CD4-positive, alpha-beta T cell (primary cell): Measurements from ENCODE around the gene OGDH. TPM values are rescaled to one million over a fixed set of nuclear protein-coding genes. Genes with fewer than 3 reads are reported as not detected.
"Not testable (repeated sequence)": the region's sequence is repeated elsewhere in the genome, so short reads cannot be mapped to it uniquely, and the experiment has no call there.

Experiments used
- ATAC-seq: fragments of 200-7000 bp; cut with Tn5 transposase; one replicate; pipeline ENCODE4 v1.10.0; 2022; ENCODE audit warnings: mild to moderate bottlenecking; ENCODE audit not compliant: poor library complexity
- CTCF ChIA-PET: fragments of 350-600 bp; sonication (Branson Sonifier 250); formaldehyde crosslinking; loops from one replicate; lab custom pipeline; 2021; ENCODE audit warnings: antibody characterized with exemption, inconsistent platforms; lab: Charles Lee
- POLR2A ChIA-PET: fragments of 350-600 bp; sonication (Branson Sonifier 250); formaldehyde crosslinking; loops from one replicate; lab custom pipeline; 2021; ENCODE audit warnings: antibody characterized with exemption, inconsistent platforms; lab: Charles Lee
- DNase-seq, 14 experiments: peaks; one replicate each; pipeline ENCODE4 v3.0.0-alpha.2; 2013 to 2020; ENCODE audit warnings: mixed read lengths in 2 of 14
- H3K27ac ChIP-seq, 2 donors: one replicate each; pipeline versions ENCODE4 v1.5.1 to v1.7.0; 2013; ENCODE audit warnings: low read length in 2 of 2, low read depth in 1 of 2, mild to moderate bottlenecking in 1 of 2
- H3K27me3 ChIP-seq, 2 experiments: 1 replicate in 1 of 2; 2 replicates in 1 of 2; pipeline versions ENCODE4 v1.6.1 to v1.7.0; 2013; ENCODE audit warnings: low read length in 2 of 2, control low read depth in 1 of 2, mild to moderate bottlenecking in 1 of 2, moderate library complexity in 1 of 2; ENCODE audit not compliant: insufficient read depth in 2 of 2, control insufficient read depth in 1 of 2
- H3K36me3 ChIP-seq: one replicate; pipeline ENCODE4 v1.6.1; 2013; ENCODE audit warnings: low read length, control low read depth; ENCODE audit not compliant: insufficient read depth
- H3K4me1 ChIP-seq: one replicate; pipeline ENCODE4 v1.6.1; 2013; ENCODE audit warnings: low read length, control low read depth; ENCODE audit not compliant: insufficient read depth
- H3K4me3 ChIP-seq: one replicate; pipeline ENCODE4 v1.5.1; 2013; ENCODE audit warnings: mild to moderate bottlenecking, low read length, moderate library complexity
- H3K9me3 ChIP-seq, 2 experiments: 1 replicate in 1 of 2; 2 replicates in 1 of 2; pipeline versions ENCODE4 v1.6.1 to v1.7.0; 2013; ENCODE audit warnings: low read length in 2 of 2, mild to moderate bottlenecking in 2 of 2, control low read depth in 1 of 2, moderate library complexity in 1 of 2; ENCODE audit not compliant: control insufficient read depth in 1 of 2, insufficient read depth in 1 of 2
- H3K27ac Mint-ChIP-seq: one replicate; pipeline ENCODE4 v1.8.0; 2020; ENCODE audit warnings: mixed read lengths
- H3K27me3 Mint-ChIP-seq: one replicate; pipeline ENCODE4 v1.8.0; 2021; ENCODE audit warnings: mixed read lengths
- H3K36me3 Mint-ChIP-seq: one replicate; pipeline ENCODE4 v1.8.0; 2021; ENCODE audit warnings: low read depth, mixed read lengths
- H3K4me1 Mint-ChIP-seq: one replicate; pipeline ENCODE4 v1.8.0; 2021; ENCODE audit warnings: low read depth, mixed read lengths
- H3K4me3 Mint-ChIP-seq: one replicate; pipeline ENCODE4 v1.8.0; 2020; ENCODE audit warnings: mild to moderate bottlenecking, mixed read lengths
- H3K9me3 Mint-ChIP-seq: one replicate; pipeline ENCODE4 v1.8.0; 2020; ENCODE audit warnings: mixed read lengths
- CTCF ChIP-seq: fragments of 200-600 bp; IDR thresholded peaks from one replicate; pipeline ENCODE4 v1.8.0; 2022; ENCODE audit warnings: antibody characterized with exemption, mild to moderate bottlenecking
- intact Hi-C, 2 experiments: fragments of 100-400 bp; cut with DNase I in 1 of 2; cut with micrococcal nuclease in 1 of 2; formaldehyde crosslinking; loops; one replicate each; pipeline versions ENCODE4 v1.15.1 to v1.9.0; 2023 to 2025; cut with DNase I, micrococcal nuclease
- total RNA-seq, 174 experiments: library from RNA in 2 of 174; stranded (reverse) in 2 of 174; gene quantifications; one replicate each; pipeline ENCODE4 v1.2.3 and lab custom pipeline; 2021 to 2026

The OGDH gene
- total RNA-seq, 2 experiments from 2014 or later: 39.8 to 43.8 TPM

GRCh38 chr7:44561481-44561880, 44.9 kb upstream of the OGDH start:
- Mint-ChIP-seq H3K4me3 (no peak overlapping the region), H3K27ac (peak overlapping the region; percentile 39), H3K4me1 (peaks cover 9% of the 10 kb centered on the region), H3K9me3 (no peaks in the 10 kb centered on the region), H3K36me3 (peaks cover 27% of the 10 kb centered on the region), H3K27me3 (no peaks in the 10 kb centered on the region)
- Histone ChIP-seq H3K36me3 (peaks cover 30% of the 10 kb centered on the region), H3K27me3 (no peaks in the 10 kb centered on the region), H3K27ac (no peak overlapping the region), H3K4me1 (peaks cover 9% of the 10 kb centered on the region), H3K9me3 (no peaks in the 10 kb centered on the region), H3K4me3 (no peak overlapping the region)
- CTCF ChIA-PET: no interaction called here
- no peak for TF ChIP-seq CTCF
- POLR2A ChIA-PET: no interaction called here
- DNase-seq (no peak), ATAC-seq (no peak)
- intact Hi-C loops: no loop called here

- intact Hi-C loops: no loop called here
- H3K4me3 Mint-ChIP-seq: no peak overlapping the region
- POLR2A ChIA-PET: no interaction called here
- peaks cover 34% of the 10 kb centered on the region for H3K36me3 Mint-ChIP-seq
- H3K4me1 ChIP-seq: peaks cover 9% of the 10 kb centered on the region
- H3K27me3 Mint-ChIP-seq: no peaks in the 10 kb centered on the region
- no peak overlapping the region for H3K27ac ChIP-seq
- CTCF ChIA-PET: no interaction called here
- H3K9me3 ChIP-seq: no peaks in the 10 kb centered on the region
- ATAC-seq (no peak), DNase-seq (no peak)
- peaks cover 13% of the 10 kb centered on the region for H3K4me1 Mint-ChIP-seq
- peaks cover 36% of the 10 kb centered on the region for H3K36me3 ChIP-seq
- H3K27me3 ChIP-seq: no peaks in the 10 kb centered on the region
- H3K9me3 Mint-ChIP-seq: no peaks in the 10 kb centered on the region
- no peak for TF ChIP-seq CTCF
- no peak overlapping the region for H3K27ac Mint-ChIP-seq
- H3K4me3 ChIP-seq: no peak overlapping the region
Observed at GRCh38 chr7:44561962-44562621, 44.3 kb upstream of the OGDH start.

GRCh38 chr7:44562622-44562962, 43.8 kb upstream of the OGDH start:
- H3K9me3 Mint-ChIP-seq, H3K4me3 ChIP-seq, H3K27ac ChIP-seq, H3K27ac Mint-ChIP-seq, POLR2A ChIA-PET, CTCF ChIA-PET, intact Hi-C loops, H3K4me1 ChIP-seq, ATAC-seq, H3K27me3 ChIP-seq, H3K4me3 Mint-ChIP-seq, H3K9me3 ChIP-seq, DNase-seq, H3K27me3 Mint-ChIP-seq: not testable (repeated sequence)
- peaks cover 18% of the 10 kb centered on the region for H3K4me1 Mint-ChIP-seq
- H3K36me3 Mint-ChIP-seq: peaks cover 39% of the 10 kb centered on the region
- H3K36me3 ChIP-seq: peaks cover 41% of the 10 kb centered on the region

GRCh38 chr7:44563171-44563679, 43.2 kb upstream of the OGDH start:
- Mint-ChIP-seq H3K4me3 (no peak overlapping the region), H3K36me3 (peaks cover 45% of the 10 kb centered on the region), H3K27me3 (no peaks in the 10 kb centered on the region), H3K9me3 (no peaks in the 10 kb centered on the region), H3K27ac (peak overlapping the region; percentile 44), H3K4me1 (peaks cover 18% of the 10 kb centered on the region)
- ChIA-PET CTCF (no interaction called here), POLR2A (interaction anchor here (2.7 kb wide), 1 partner anchor 73 kb away, joined by 12 read pairs; the partner anchor contains the start of gene NUDCD3)
- H3K27me3 ChIP-seq: no peaks in the 10 kb centered on the region
- no peaks in the 10 kb centered on the region for H3K9me3 ChIP-seq
- no peak overlapping the region for H3K4me3 ChIP-seq
- TF ChIP-seq CTCF: no peak
- H3K4me1 ChIP-seq: peaks cover 9% of the 10 kb centered on the region
- no peak overlapping the region for H3K27ac ChIP-seq
- intact Hi-C loops: no loop called here
- ATAC-seq (no peak), DNase-seq (no peak)
- H3K36me3 ChIP-seq: peaks cover 47% of the 10 kb centered on the region
